GM21528 (cell line): ENCODE measurements around the gene DPP6.

Experiments
- ATAC-seq: cut with Tn5 transposase; IDR thresholded peaks from one replicate; pipeline ENCODE4 v1.9.1; 2021; ENCODE audit warnings: mild to moderate bottlenecking, moderate library complexity; ENCODE audit not compliant: unreplicated experiment, low FRiP score

The DPP6 gene

GRCh38 chr7:154324196-154324595 lies 272.0 kb downstream of the DPP6 start:
- no peak for ATAC-seq

- ATAC-seq, result no peak
Measured at GRCh38 chr7:154326421-154326820, 274.2 kb downstream of the DPP6 start.

GRCh38 chr7:154330318-154330717 lies 278.1 kb downstream of the DPP6 start:
- no peak for ATAC-seq

- no peak for ATAC-seq
Measured at GRCh38 chr7:154332811-154333580, 280.8 kb downstream of the DPP6 start.

GRCh38 chr7:154336295-154336694 lies 284.1 kb downstream of the DPP6 start:
- ATAC-seq, result no peak

- ATAC-seq, result no peak
Measured at GRCh38 chr7:154338701-154339506, 286.7 kb downstream of the DPP6 start.

GRCh38 chr7:154342971-154343633 lies 290.9 kb downstream of the DPP6 start:
- ATAC-seq, result no peak

GRCh38 chr7:154343778-154344412 lies 291.7 kb downstream of the DPP6 start:
- no peak for ATAC-seq

GRCh38 chr7:154345093-154345492 lies 292.9 kb downstream of the DPP6 start:
- no peak for ATAC-seq

- ATAC-seq, result no peak
Measured at GRCh38 chr7:154347700-154348266, 295.6 kb downstream of the DPP6 start.

- ATAC-seq, result no peak
Measured at GRCh38 chr7:154350892-154351291, 298.7 kb downstream of the DPP6 start.

GRCh38 chr7:154353355-154353767 lies 301.2 kb downstream of the DPP6 start:
- no peak for ATAC-seq

- ATAC-seq, result no peak
Measured at GRCh38 chr7:154364170-154364569, 312.0 kb downstream of the DPP6 start.

GRCh38 chr7:154371424-154371823 lies 319.2 kb downstream of the DPP6 start:
- ATAC-seq, result no peak

- no peak for ATAC-seq
Measured at GRCh38 chr7:154372011-154372601, 319.9 kb downstream of the DPP6 start.

GRCh38 chr7:154373956-154374355 lies 321.8 kb downstream of the DPP6 start:
- no peak for ATAC-seq

- ATAC-seq, result no peak
Measured at GRCh38 chr7:154375956-154376355, 323.8 kb downstream of the DPP6 start.

GRCh38 chr7:154380771-154381170 lies 328.6 kb downstream of the DPP6 start:
- ATAC-seq, result no peak

GRCh38 chr7:154383045-154383444 lies 330.8 kb downstream of the DPP6 start:
- ATAC-seq, result no peak

GRCh38 chr7:154385214-154385613 lies 333.0 kb downstream of the DPP6 start:
- no peak for ATAC-seq
